HG03025 (cell line): ENCODE measurements around the gene FMO5.
"Not testable (repeated sequence)": the region's sequence is repeated elsewhere in the genome, so short reads cannot be mapped to it uniquely, and the experiment has no call there.

Experiments used
- ATAC-seq: cut with Tn5 transposase; IDR thresholded peaks from one replicate; pipeline ENCODE4 v1.9.1; 2021; ENCODE audit warnings: mild to moderate bottlenecking, moderate library complexity; ENCODE audit not compliant: unreplicated experiment, low FRiP score

FMO5 gene

GRCh38 chr1:147157116-147157515 lies 68.0 kb downstream of the FMO5 start:
- ATAC-seq: not testable (repeated sequence)

GRCh38 chr1:147156642-147157041 lies 68.5 kb downstream of the FMO5 start:
- ATAC-seq: no peak

GRCh38 chr1:147152772-147153171 lies 72.4 kb downstream of the FMO5 start:
- no peak for ATAC-seq

DNA sequence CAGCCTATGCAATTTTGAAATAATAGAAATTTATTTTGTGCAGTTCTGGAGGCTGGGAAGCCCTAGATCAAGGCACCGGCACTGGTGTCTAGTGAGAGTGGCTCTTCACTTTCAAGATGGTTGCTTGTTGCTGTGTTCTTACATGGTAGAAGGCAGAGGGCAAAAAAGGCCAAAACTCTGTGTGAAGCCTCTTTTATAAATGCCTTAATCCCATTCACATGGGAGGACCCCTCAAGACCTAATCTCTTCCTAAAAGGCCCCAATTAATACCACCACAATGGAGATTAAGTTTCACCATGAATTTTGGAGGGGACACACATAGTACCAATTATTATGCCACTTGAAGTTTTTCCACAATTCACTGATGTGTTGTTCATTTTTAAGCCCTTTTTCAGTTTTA lies 73.9 kb downstream of the FMO5 start:
- ATAC-seq: no peak

DNA sequence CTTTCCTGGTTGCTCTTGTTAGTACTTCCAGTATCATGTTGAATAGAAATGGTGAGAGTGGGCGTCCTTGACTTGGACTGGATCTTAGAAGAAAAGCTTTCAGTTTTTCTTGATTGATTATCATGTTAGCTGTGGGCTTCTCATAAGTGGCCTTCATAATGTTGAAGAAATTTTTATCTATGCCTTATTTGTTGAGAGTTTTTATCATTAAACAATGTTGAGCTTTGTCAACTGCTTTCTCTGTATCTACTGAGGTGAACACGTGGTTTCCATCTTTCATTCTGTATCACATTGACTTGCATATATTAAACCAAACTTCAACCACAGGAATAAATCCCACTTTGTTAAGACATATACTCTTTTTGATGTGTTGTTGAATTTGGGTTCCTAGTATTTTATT lies 82.3 kb downstream of the FMO5 start:
- ATAC-seq: no peak
